K562 (cell line): ENCODE results near the gene CAMK2A. TPM values are rescaled to one million over a fixed set of nuclear protein-coding genes. Genes with fewer than 3 reads are reported as not detected.

ENCODE experiments used
- ATAC-seq: fragments of 200-7000 bp; cut with Tn5 transposase; 3 replicates; pipeline ENCODE4 v1.9.1; 2020; ENCODE audit warnings: moderate library complexity
- BruUV-seq: library from RNA; stranded (reverse); fragments of 400-500 nt; replicated peaks from 2 replicates; lab custom pipeline; 2021; lab: Mats Ljungman, UMichigan
- CTCF ChIA-PET: fragments of 300-600 bp; formaldehyde crosslinking; extraction: SDS; loops from one replicate; lab custom pipeline; 2021; ENCODE audit warnings: low intra/inter-chr PET ratio; lab: Yijun Ruan, JAX
- POLR2A ChIA-PET: fragments of 300-600, 350-650 bp; sonication (Branson Sonifier 250); formaldehyde crosslinking; extraction: SDS; loops from one replicate; lab custom pipeline; 2021; ENCODE audit warnings: antibody characterized with exemption, inconsistent platforms; lab: Yijun Ruan, JAX
- DNase-seq, 4 experiments: peaks; one replicate each; pipeline versions ENCODE4 v3.0.0 to v3.0.0-alpha.2; 2011 to 2018; ENCODE audit warnings: low spot score in 3 of 4, mixed read lengths in 3 of 4; ENCODE audit errors: extremely low read depth in 1 of 4
- FAIRE-seq: peaks from 2 replicates; lab custom pipeline; 2011; peaks lifted over from hg19 to GRCh38; lab: Jason Lieb, UNC
- H2AFZ ChIP-seq: 2 replicates; pipeline ENCODE4 v1.6.0; 2011; ENCODE audit warnings: low read depth, low read length, control low read depth, inconsistent platforms
- H3K27ac ChIP-seq: fragments of 200-600 bp; 3 replicates; pipeline ENCODE4 v1.8.0; 2011; ENCODE audit warnings: low read depth, mild to moderate bottlenecking, control low read depth, inconsistent platforms, low read length, moderate library complexity, mixed read lengths; ENCODE audit errors: extremely low read depth
- H3K27me3 ChIP-seq, 2 experiments: fragments of 300-600 bp in 1 of 2; 2 replicates in 1 of 2; 3 replicates in 1 of 2; pipeline versions ENCODE4 v1.6.0 to v1.8.0; 2011; ENCODE audit warnings: inconsistent platforms in 2 of 2, low read length in 2 of 2, mild to moderate bottlenecking in 1 of 2, mixed read lengths in 1 of 2, moderate library complexity in 1 of 2; ENCODE audit not compliant: control insufficient read depth in 2 of 2, insufficient read depth in 2 of 2
- H3K36me3 ChIP-seq: fragments of 300-600 bp; 3 replicates; pipeline ENCODE4 v1.8.0; 2011; ENCODE audit warnings: mild to moderate bottlenecking, low read length, inconsistent platforms; ENCODE audit not compliant: control insufficient read depth, insufficient read depth
- H3K4me1 ChIP-seq, 2 experiments: fragments of 200-600 bp in 1 of 2; replicated peaks in 1 of 2; 2 replicates in 1 of 2; 3 replicates in 1 of 2; pipeline versions ENCODE4 v1.5.1 to v1.8.0; 2011; ENCODE audit warnings: inconsistent platforms in 2 of 2, low read length in 2 of 2, mild to moderate bottlenecking in 1 of 2, mixed read lengths in 1 of 2, moderate library complexity in 1 of 2; ENCODE audit not compliant: control insufficient read depth in 2 of 2, insufficient read depth in 2 of 2
- H3K4me2 ChIP-seq: 2 replicates; pipeline ENCODE4 v1.6.1; 2011; ENCODE audit warnings: low read length, control low read depth, inconsistent platforms, mixed read lengths; ENCODE audit not compliant: insufficient read depth
- H3K4me3 ChIP-seq: fragments of 200-600 bp; sonication (generic), shearing (Covaris generic); 2 replicates; pipeline ENCODE4 v1.5.1; 2016; ENCODE audit warnings: control low read depth, inconsistent platforms
- H3K79me2 ChIP-seq: fragments of 200-600 bp; 3 replicates; pipeline ENCODE4 v1.8.0; 2011; ENCODE audit warnings: low read length, inconsistent platforms; ENCODE audit not compliant: control insufficient read depth, insufficient read depth
- H3K9ac ChIP-seq, 2 experiments: 2 replicates each; pipeline versions ENCODE4 v1.6.0 to v1.6.1; 2011; ENCODE audit warnings: low read depth in 2 of 2, low read length in 2 of 2, control low read depth in 1 of 2, inconsistent platforms in 1 of 2, mild to moderate bottlenecking in 1 of 2, mixed read lengths in 1 of 2; ENCODE audit not compliant: insufficient read depth in 1 of 2
- H3K9me1 ChIP-seq: one replicate; pipeline ENCODE4 v1.6.0; 2011; ENCODE audit warnings: inconsistent platforms, mild to moderate bottlenecking, low read length, moderate library complexity; ENCODE audit not compliant: control insufficient read depth, insufficient read depth
- H3K9me3 ChIP-seq: replicated peaks from 2 replicates; pipeline ENCODE4 v1.5.1; 2011; ENCODE audit warnings: low read depth, low read length, inconsistent platforms; ENCODE audit not compliant: control insufficient read depth, insufficient read depth
- H4K20me1 ChIP-seq: replicated peaks from 2 replicates; pipeline ENCODE4 v1.6.1; 2011; ENCODE audit warnings: low read length, inconsistent platforms, mixed read lengths; ENCODE audit not compliant: control insufficient read depth, insufficient read depth
- ARHGAP35 ChIP-seq: fragments of 450-650 bp; IDR thresholded peaks from 2 replicates; pipeline ENCODE4 v1.6.1; 2018; ENCODE audit not compliant: partially characterized antibody
- BACH1 ChIP-seq: fragments of 200-800 bp; sonication (Bioruptor generic); IDR thresholded peaks from 2 replicates; pipeline ENCODE4 v1.6.1; 2016; ENCODE audit warnings: missing genetic modification characterization, missing compliant biosample characterization
- BRD4 ChIP-seq: fragments of 200-600 bp; sonication (generic); IDR thresholded peaks from 2 replicates; pipeline ENCODE4 v1.6.1; 2017; ENCODE audit warnings: inconsistent platforms
- CEBPB ChIP-seq: fragments of 450-650 bp; IDR thresholded peaks from 2 replicates; pipeline ENCODE4 v1.6.1; 2016; ENCODE audit warnings: missing genetic modification characterization, missing compliant biosample characterization
- CEBPG ChIP-seq, 3 experiments: fragments of 200-800 bp in 1 of 3; sonication (Bioruptor generic) in 1 of 3; sonication (generic) in 1 of 3; formaldehyde crosslinking in 1 of 3; IDR thresholded peaks in 2 of 3; conservative IDR thresholded peaks in 1 of 3; 2 replicates each; pipeline versions ENCODE4 v1.6.1 to v1.8.0; 2016 to 2022; ENCODE audit warnings: missing compliant biosample characterization in 2 of 3, missing genetic modification characterization in 2 of 3, mild to moderate bottlenecking in 1 of 3, missing genetic modification reagents in 1 of 3
- KDM4B ChIP-seq, 2 experiments: fragments of 450-650 bp in 1 of 2; sonication (generic) in 1 of 2; IDR thresholded peaks; 2 replicates each; pipeline ENCODE4 v1.6.1; 2016 to 2017; ENCODE audit warnings: borderline replicate concordance in 2 of 2, antibody characterized with exemption in 1 of 2, low read depth in 1 of 2, mild to moderate bottlenecking in 1 of 2
- PTBP1 ChIP-seq: fragments of 200-400 bp; formaldehyde crosslinking; IDR thresholded peaks from 2 replicates; pipeline ENCODE4 v1.6.1; 2017; ENCODE audit warnings: low read depth, low read length
- SAFB ChIP-seq: fragments of 200-400 bp; formaldehyde crosslinking; IDR thresholded peaks from 2 replicates; pipeline ENCODE4 v1.6.1; 2017; ENCODE audit warnings: low read depth, low read length, borderline replicate concordance
- SRSF7 ChIP-seq: fragments of 200-400 bp; formaldehyde crosslinking; optimal IDR thresholded peaks from 2 replicates; pipeline ENCODE3; 2017; ENCODE audit warnings: mild to moderate bottlenecking, low read depth, low read length
- ZBTB1 ChIP-seq: sonication (generic); formaldehyde crosslinking; IDR thresholded peaks from 2 replicates; pipeline ENCODE4 v1.8.1; 2023; ENCODE audit warnings: missing genetic modification reagents, low read depth, mild to moderate bottlenecking, borderline replicate concordance
- ZNF311 ChIP-seq: fragments of 250-450 bp; sonication (Bioruptor Pico); IDR thresholded peaks from 2 replicates; pipeline ENCODE4 v1.4.0; 2020; ENCODE audit warnings: mild to moderate bottlenecking, moderate library complexity
- ZNF586 ChIP-seq: fragments of 450-650 bp; formaldehyde crosslinking; conservative IDR thresholded peaks from 2 replicates; pipeline ENCODE4 v1.4.0; 2020; ENCODE audit warnings: mild to moderate bottlenecking, moderate library complexity
- ZNF699 ChIP-seq: fragments of 250-450 bp; sonication (Bioruptor Pico); IDR thresholded peaks from 2 replicates; pipeline ENCODE4 v1.8.0; 2021; ENCODE audit warnings: mild to moderate bottlenecking, moderate library complexity; ENCODE audit not compliant: insufficient replicate concordance
- WGBS: fragments of 100-300 bp; shearing (Covaris generic); methylation state at CpG from one replicate; pipeline ENCODE4 v1.1.6; 2016; ENCODE audit warnings: low coverage, mixed read lengths; ENCODE audit not compliant: insufficient coverage; ENCODE audit errors: missing lambda C conversion rate; 5-methylcytosine and 5-hydroxymethylcytosine counted together
- in situ Hi-C: fragments of 300-500 bp; cut with MboI; formaldehyde crosslinking; loops from 4 replicates; pipeline ENCODE4 v1.15.0; 2018; ENCODE audit warnings: inconsistent platforms, mixed read lengths
- intact Hi-C: fragments of 100-400 bp; cut with micrococcal nuclease; formaldehyde crosslinking; loops from 2 replicates; pipeline ENCODE4 v1.14.2; 2022
- polyA plus RNA-seq, 8 experiments: library from polyadenylated mRNA; depleted of rRNA in 4 of 8; stranded (reverse) in 5 of 8; unstranded in 3 of 8; fragments of >200 nt; fragmentation: Nextera tagmentation in 2 of 8; fragmentation: Illumina TruSeq in 1 of 8; extraction: Ambion mirVana in 2 of 8; extraction: Trizol in 1 of 8; gene quantifications; 2 replicates each; pipeline versions ENCODE4 v1.2.1 to v1.2.3, GENCODE V29; 2011 to 2014; ENCODE audit warnings: inconsistent platforms in 1 of 8, missing spikeins in 1 of 8
- total RNA-seq, 7 experiments: library from RNA; depleted of rRNA in 6 of 7; stranded (reverse); fragments of >200 nt in 6 of 7; fragmentation: Illumina TruSeq in 2 of 7; extraction: Trizol in 2 of 7; gene quantifications; 2 replicates each; pipeline versions ENCODE4 v1.2.1 to v1.2.3, GENCODE V29; 2011 to 2021; ENCODE audit warnings: low replicate concordance in 1 of 7
- TF ChIP-seq, protein P1 (sequence below): sonication (generic); formaldehyde crosslinking; IDR thresholded peaks from 2 replicates; pipeline ENCODE4 v1.4.0; 2020; ENCODE audit warnings: mild to moderate bottlenecking, missing genetic modification reagents

The CAMK2A gene
- total and polyA plus RNA-seq, 9 of the 15 experiments (the other 6 are each of a cell fraction or from before 2014, with no cell fraction given): 0.01 to 0.18 (median 0.04) TPM; not detected in 6

DNA sequence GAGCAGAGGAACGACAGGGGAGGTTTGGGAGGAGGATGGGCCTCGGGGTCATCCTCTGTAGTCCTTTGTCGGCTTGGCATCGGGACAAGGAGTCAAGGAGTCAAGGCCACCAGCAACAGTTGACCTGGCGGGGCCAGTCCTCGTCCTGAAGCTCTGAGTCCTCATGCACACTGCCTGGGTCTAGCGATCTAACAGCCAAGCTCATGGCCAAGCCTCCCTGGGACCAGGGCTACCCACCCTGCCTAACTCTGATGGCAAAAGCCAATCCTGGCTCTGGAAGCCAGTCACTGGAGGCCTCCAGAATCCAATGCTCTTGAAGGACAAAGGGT, 49.8 kb downstream of the CAMK2A start:
- Histone ChIP-seq H3K27ac (no peak overlapping the region), H2AFZ (no peak overlapping the region), H4K20me1 (no peaks in the 10 kb centered on the region), H3K9ac (no peak overlapping the region), H3K9me1 (no peaks in the 10 kb centered on the region), H3K36me3 (no peaks in the 10 kb centered on the region), H3K27me3 (peaks cover 18 to 57% of the 10 kb centered on the region in 2 experiments; a peak in 4 of 5 replicates), H3K79me2 (no peaks in the 10 kb centered on the region), H3K4me2 (no peak overlapping the region), H3K4me1 (peaks cover 0 to 1% of the 10 kb centered on the region in 2 experiments; a peak in 2 of 5 replicates), H3K4me3 (no peak overlapping the region), H3K9me3 (no peaks in the 10 kb centered on the region)
- no peak for TF ChIP-seq SAFB
- no peak for ATAC-seq
- no TSS peak for BruUV-seq
- CTCF ChIA-PET: no interaction called here
- in situ Hi-C loops: no loop called here
- 23% methylated on average over 7 of the region's 7 CpGs for WGBS
- FAIRE-seq: no peak
- DNase-seq: no peak
- intact Hi-C loops: no loop called here
- POLR2A ChIA-PET: no interaction called here

DNA sequence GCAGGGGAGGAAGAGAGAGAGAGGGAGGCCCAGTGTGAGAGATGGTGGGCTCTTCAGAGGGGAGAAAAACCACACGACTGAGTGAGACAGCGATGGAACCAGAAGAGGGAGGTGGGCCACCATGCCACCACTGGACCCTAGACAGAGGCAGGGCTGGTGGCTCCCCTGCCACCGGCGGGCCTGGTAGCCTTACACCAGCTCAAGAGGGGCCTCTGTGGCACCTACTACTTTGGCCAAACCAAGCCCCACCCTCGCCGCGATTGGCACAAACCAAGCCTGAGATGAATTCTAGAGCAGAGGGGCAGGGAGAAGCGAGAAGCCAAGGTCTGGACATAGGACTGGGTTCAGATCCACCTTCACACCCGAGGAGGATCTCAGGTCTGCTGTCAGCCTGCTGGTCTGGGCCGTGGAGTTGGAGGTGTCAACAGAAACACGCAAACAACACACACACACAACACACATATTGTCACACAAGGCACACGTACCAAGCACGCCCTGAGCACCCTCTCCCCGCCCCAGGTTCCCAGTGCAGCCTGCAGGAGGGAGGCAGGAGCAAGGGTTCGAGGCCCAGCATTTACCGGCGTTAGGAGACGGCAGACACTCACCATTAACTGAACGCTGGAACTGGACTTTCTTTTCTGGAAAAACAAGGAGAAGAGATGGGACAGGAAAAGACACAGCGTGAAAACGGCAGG, 50.3 kb downstream of the CAMK2A start:
- H3K9me1 ChIP-seq: no peaks in the 10 kb centered on the region
- no TSS peak for BruUV-seq
- no peaks in the 10 kb centered on the region for H3K9me3 ChIP-seq
- H3K36me3 ChIP-seq: no peaks in the 10 kb centered on the region
- H3K9ac ChIP-seq: no peak overlapping the region
- ChIA-PET POLR2A (no interaction called here), CTCF (no interaction called here)
- in situ Hi-C loops: no loop called here
- DNase-seq: no peak
- intact Hi-C loops: no loop called here
- no peak overlapping the region for H3K4me2 ChIP-seq
- 0 out of 2 replicates have a peak overlapping the region, but pooled peaks have one; percentile 27 for H2AFZ ChIP-seq
- H3K79me2 ChIP-seq: no peaks in the 10 kb centered on the region
- FAIRE-seq: no peak
- no peak overlapping the region for H3K27ac ChIP-seq
- no peak for ATAC-seq
- no peaks in the 10 kb centered on the region for H4K20me1 ChIP-seq
- peaks cover 18 to 52% of the 10 kb centered on the region in 2 experiments; a peak in 4 of 5 replicates for H3K27me3 ChIP-seq
- WGBS: 20% methylated on average over 18 of the region's 21 CpGs
- H3K4me1 ChIP-seq: no peaks in the 10 kb centered on the region
- no peak overlapping the region for H3K4me3 ChIP-seq
- no peak for TF ChIP-seq CEBPB (tag)
- TF ChIP-seq ZBTB1 (CRISPR knock-in tag): no peak
- TF ChIP-seq KDM4B (IDR thresholded peaks at IDR 0.05; ENCODE audit: borderline replicate concordance in 2 of 2, low read depth in 1 of 2): no peak
- TF ChIP-seq BACH1: no peak
- no peak for TF ChIP-seq PTBP1
- TF ChIP-seq ZNF311 (CRISPR knock-in tag): no peak
- no peak for TF ChIP-seq ZNF699 (CRISPR knock-in tag)
- TF ChIP-seq SRSF7: no peak
- no peak for TF ChIP-seq BRD4
- TF ChIP-seq ARHGAP35: no peak
- TF ChIP-seq, protein P1, sequence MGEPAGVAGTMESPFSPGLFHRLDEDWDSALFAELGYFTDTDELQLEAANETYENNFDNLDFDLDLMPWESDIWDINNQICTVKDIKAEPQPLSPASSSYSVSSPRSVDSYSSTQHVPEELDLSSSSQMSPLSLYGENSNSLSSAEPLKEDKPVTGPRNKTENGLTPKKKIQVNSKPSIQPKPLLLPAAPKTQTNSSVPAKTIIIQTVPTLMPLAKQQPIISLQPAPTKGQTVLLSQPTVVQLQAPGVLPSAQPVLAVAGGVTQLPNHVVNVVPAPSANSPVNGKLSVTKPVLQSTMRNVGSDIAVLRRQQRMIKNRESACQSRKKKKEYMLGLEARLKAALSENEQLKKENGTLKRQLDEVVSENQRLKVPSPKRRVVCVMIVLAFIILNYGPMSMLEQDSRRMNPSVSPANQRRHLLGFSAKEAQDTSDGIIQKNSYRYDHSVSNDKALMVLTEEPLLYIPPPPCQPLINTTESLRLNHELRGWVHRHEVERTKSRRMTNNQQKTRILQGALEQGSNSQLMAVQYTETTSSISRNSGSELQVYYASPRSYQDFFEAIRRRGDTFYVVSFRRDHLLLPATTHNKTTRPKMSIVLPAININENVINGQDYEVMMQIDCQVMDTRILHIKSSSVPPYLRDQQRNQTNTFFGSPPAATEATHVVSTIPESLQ (CRISPR knock-in tag): no peak
- TF ChIP-seq CEBPG (CRISPR knock-in tag; IDR thresholded peaks at IDR 0.05): no peak
- no peak for TF ChIP-seq CEBPG (tag; conservative IDR thresholded peaks at IDR 0.05 in 1 of 2, IDR thresholded peaks at IDR 0.05 in 1 of 2)
- TF ChIP-seq ZNF586: no peak
